GM06990 (cell line): ENCODE measurements around the gene CHDH.

Experiments used
- DNase-seq: peaks from one replicate; pipeline ENCODE4 v3.0.0-alpha.2; 2011; ENCODE audit not compliant: insufficient read length; ENCODE audit errors: extremely low read depth
- H3K27me3 ChIP-seq: replicated peaks from 2 replicates; pipeline ENCODE4 v1.6.0; 2011; ENCODE audit warnings: low read length; ENCODE audit not compliant: control insufficient read depth, insufficient read depth
- H3K36me3 ChIP-seq: 2 replicates; pipeline ENCODE4 v1.5.1; 2011; ENCODE audit warnings: low read length; ENCODE audit not compliant: control insufficient read depth, insufficient read depth
- H3K4me3 ChIP-seq: replicated peaks from 2 replicates; pipeline ENCODE4 v1.5.1; 2011; ENCODE audit warnings: low read depth, mild to moderate bottlenecking, control low read depth, low read length
- CTCF ChIP-seq: IDR thresholded peaks from 2 replicates; pipeline ENCODE4 v1.5.1; 2011; ENCODE audit warnings: low read length, control low read depth, mild to moderate bottlenecking, inconsistent platforms; ENCODE audit not compliant: insufficient read depth, poor library complexity, severe bottlenecking

Gene CHDH

DNA sequence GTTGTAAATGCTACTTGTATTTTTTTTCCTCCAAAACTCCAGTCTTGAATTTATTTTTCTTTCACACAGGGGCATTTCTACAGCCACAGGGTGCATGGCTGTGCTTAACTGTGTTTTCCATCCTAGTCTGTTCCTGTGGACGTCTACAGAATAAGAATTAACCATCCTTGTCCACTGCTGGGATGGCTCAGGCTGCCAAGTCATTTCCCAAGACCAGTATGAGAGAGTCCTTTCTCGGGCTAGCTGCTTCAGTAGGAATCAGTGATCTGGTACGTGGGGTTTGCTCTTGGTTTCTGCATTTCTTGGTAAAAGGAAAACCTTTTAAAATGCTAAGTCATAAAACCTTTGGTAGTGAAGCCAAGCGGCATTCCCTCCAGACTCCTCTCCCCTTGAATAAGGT is 29.8 kb downstream of the CHDH start:
- no peak for TF ChIP-seq CTCF
- H3K36me3 ChIP-seq, result peaks cover 4% of the 10 kb centered on the region
- DNase-seq, result no peak
- H3K4me3 ChIP-seq, result no peak overlapping the region
- H3K27me3 ChIP-seq, result no peaks in the 10 kb centered on the region

DNA sequence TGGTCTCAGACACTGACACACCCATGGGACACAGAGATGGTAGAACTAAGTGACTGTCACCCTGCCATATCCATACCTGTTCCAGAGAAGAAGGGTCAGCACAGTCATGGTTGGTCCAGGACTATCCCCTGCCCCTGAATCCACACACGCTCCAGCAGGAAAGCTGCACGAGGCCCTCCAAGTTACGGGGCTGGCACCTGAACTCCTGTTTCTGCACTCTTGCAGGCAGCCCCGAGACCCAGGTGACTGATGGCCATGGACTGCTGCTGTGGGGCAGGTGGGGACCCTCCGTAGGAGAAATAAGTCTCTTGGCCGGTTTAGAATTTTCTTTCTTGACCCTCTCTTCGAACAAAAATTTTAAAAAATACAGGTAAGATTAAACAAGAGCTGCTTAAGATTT is 30.6 kb downstream of the CHDH start:
- H3K36me3 ChIP-seq, result peaks cover 2% of the 10 kb centered on the region
- no peak for DNase-seq
- H3K4me3 ChIP-seq, result no peak overlapping the region
- H3K27me3 ChIP-seq, result no peaks in the 10 kb centered on the region
- no peak for TF ChIP-seq CTCF

- Histone ChIP-seq H3K4me3 (no peak overlapping the region), H3K27me3 (no peaks in the 10 kb centered on the region), H3K36me3 (peaks cover 1% of the 10 kb centered on the region)
- no peak for TF ChIP-seq CTCF
- no peak for DNase-seq
These were observed 31.2 kb downstream of the CHDH start for GRCh38 chr3:53815067-53815466.

- peaks cover 1% of the 10 kb centered on the region for H3K36me3 ChIP-seq
- H3K4me3 ChIP-seq, result no peak overlapping the region
- TF ChIP-seq CTCF, result no peak
- DNase-seq, result no peak
- no peaks in the 10 kb centered on the region for H3K27me3 ChIP-seq
These were observed 32.3 kb downstream of the CHDH start for GRCh38 chr3:53813876-53814275.

- no peak for TF ChIP-seq CTCF
- no peak overlapping the region for H3K4me3 ChIP-seq
- DNase-seq, result no peak
These were observed 33.0 kb downstream of the CHDH start for GRCh38 chr3:53813229-53813628.

DNA sequence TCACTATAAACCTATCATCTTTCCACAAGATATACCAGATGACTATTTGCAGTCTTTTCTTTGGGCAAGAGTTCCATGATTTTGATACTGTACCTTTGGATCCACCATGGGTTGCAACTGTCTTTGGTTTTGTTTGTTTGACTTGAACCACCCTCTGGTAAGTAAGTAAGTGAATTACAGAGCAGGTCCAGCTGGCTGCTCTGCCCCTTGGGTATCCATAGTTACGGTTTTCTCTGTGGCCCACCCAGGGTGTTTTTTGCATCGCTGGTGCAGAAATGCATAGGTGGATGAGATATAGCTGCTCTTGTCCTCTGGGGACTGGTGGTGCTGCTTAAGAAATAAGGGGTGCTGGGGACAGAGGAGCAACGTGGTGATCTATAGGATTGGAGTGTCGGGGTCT is 33.8 kb downstream of the CHDH start:
- H3K27me3 ChIP-seq, result no peaks in the 10 kb centered on the region
- no peak for TF ChIP-seq CTCF
- H3K4me3 ChIP-seq, result no peak overlapping the region
- H3K36me3 ChIP-seq, result peaks cover 1% of the 10 kb centered on the region; the same call in 1 of the 2 replicates
- no peak for DNase-seq

More at GRCh38 chr3:53813229-53813628, 33.0 kb downstream of the CHDH start:
- H3K27me3 ChIP-seq, result no peaks in the 10 kb centered on the region
- peaks cover 1% of the 10 kb centered on the region for H3K36me3 ChIP-seq
